GM18508 (cell line): ENCODE measurements around the gene KCTD16.

Experiments
- ATAC-seq: cut with Tn5 transposase; IDR thresholded peaks from one replicate; pipeline ENCODE4 v1.9.1; 2021; ENCODE audit warnings: moderate number of reproducible peaks; ENCODE audit not compliant: insufficient read depth, unreplicated experiment

KCTD16 gene

DNA sequence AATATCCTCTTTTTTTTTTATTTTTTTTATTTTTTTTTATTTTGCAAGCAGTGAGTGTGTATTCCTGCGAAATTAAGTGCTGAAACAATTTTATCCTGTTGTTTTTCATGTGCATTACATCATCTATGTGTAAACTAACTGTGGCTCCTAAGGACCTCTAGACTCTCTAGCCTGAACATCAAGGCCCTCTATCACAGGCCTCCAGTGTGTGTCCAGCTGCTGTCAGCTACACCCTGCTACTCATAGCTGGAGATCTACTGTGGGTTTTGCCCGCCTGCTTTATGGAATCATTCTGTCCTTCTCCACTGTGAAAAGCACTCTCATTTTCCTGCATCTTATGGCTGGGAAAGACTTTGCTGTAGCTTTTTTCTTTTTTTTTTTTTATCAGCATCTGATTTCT, 157.8 kb downstream of the KCTD16 start:
- ATAC-seq = no peak

DNA sequence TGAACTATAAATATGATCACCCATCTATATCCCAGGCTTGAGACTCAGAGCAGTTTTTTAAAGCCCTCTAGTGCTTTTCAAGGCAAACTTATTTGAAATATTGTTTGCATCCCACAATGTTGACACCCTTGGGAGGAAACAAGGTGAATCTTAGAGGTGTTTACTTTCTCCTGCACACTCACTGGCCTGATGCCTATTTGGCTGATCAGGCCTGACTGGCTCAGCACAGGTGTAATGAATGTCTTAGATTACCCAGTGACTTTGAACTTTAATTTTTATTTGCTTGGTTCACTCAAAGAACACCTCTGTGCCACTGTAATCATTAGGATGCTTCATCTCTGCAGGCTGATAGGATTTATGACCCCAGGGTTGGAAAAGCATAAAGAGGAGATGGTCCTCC, 158.3 kb downstream of the KCTD16 start:
- ATAC-seq = no peak

DNA sequence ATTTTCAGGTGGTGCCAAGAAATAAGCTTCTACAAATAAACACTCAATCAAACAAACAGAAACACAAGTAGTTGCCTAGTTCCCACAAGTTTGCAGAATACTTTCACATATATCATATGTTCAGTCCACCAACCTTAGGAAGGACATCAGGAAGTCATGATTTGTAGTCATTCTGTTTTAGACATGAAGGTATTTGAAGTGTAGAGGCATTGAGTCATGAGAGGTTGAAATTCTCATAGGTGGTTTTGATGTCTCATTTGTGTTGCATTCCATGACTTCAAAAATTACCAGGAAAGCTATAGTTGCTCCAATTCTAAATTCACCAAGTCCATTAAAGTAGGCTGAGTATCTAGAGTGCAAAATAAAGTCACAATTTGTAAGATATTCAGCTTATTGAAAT, 159.0 kb downstream of the KCTD16 start:
- ATAC-seq = no peak

DNA sequence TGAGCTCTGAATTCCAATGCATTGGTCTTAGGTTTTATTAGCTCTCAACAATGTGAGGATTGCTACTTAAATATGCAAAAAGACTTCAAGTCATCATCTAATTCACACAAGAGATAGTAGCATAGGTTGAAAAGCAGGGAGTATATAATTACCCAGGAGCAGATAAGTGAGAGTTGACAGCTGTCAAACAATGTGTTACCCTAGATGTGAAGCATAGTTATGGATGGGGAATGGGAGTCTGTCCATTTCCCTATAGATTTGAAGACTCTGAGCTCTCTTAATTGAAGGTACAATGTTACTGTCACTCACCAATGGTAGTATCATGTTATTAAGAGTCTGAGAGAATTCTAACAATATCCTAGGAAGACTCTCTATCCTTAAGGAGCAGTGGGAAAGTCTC, 160.7 kb downstream of the KCTD16 start:
- no peak for ATAC-seq

DNA sequence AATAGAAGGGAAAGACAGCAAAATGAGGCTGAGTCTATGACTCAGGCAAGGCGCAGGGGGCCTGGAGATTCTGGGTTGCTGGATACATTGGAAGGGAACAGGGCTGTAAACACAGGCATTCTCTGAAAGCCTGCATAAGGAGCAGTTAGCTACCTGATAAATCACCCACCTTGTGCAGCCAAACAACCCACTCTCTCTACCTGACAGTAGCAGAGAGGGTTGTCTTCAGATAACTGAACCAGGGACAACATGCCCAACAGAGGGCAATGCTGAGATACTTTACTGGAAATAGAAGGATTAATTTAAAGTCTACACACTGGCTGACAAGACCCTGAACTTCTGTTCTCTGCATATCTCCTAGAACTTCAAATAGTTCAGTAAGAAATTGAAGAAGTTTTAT, 161.6 kb downstream of the KCTD16 start:
- ATAC-seq = no peak

DNA sequence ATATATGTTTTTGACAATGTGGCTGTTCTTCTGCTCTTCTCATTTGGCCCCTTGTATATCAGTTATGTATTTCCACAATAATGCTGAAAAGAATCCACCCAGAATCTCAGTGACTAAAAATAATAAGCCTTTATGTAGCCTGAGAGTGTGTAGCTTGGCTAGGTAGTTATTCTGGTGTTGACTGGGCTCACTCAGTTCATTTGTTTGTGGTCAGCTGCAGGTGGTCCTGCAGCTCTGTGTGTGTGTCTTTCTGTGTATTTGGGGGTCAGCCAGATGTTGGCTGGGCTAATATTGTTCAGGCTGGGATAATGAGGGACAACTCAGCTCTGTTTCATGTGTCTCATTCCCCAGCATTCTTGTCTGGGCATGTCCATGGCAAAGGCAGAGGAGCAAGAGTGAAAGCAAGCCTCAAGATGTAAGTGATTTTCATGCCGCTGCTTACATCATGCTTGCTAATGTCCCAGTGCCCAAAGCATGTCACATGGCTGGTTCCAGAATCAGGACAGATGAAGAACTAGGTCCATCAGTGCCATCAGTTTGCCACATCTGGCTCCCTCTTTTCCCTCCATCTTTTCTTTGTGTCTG, 162.8 kb downstream of the KCTD16 start:
- peak; percentile 41 for ATAC-seq

DNA sequence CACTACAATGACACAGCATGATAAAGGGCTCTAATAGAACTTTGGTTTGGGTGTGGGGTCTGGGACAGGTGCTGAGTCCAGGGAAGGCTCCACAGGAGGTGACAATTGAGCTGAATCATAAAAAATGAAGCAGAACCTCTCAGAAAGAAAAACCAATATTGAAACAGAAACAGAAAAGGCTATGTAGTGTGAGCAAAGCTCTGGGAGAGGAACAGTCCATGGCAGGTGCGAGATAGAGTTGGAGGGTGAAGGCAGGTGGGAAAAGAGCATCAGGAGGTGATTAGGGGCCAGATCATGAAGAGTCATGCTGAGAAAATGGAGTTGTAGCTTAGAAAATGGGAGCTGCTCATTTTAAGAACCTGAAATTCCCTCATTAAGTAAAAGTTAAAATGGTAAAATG, 164.9 kb downstream of the KCTD16 start:
- peak; percentile 67 for ATAC-seq

DNA sequence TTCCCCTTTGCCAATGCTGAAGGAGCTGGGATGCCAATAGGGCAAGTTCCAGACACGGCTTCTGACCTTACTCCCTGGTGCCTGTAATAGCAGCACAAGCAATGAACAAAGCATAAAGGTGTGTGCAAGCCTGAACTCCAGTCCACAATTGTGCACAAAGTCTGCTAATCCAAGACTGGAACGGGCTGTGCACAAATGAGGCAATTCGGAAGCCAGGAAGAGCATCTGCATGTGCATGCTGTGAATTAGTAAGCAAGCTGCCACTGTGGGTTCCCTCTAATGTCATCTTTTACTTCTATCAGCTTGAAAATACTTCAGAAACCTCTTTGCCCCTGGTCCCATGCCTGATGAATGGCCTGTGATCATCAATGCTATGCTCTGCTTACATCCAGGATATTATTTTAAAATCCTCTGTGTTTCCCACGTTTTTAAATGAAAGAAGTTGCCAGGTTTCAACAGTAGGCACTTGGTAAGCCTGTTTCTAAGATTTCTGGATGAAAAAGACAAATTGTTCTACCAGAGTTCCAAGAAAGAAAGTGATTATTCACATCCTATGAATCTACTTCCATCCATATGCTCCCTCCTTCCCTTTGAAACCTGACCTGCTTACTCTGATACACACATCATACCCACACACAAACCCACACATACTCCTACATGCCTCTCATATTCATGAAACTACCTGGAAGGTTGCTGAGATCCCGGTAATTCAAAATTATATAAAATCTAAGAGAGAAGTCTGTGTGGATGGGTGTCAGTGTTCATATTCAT, 165.7 kb downstream of the KCTD16 start:
- ATAC-seq = no peak

DNA sequence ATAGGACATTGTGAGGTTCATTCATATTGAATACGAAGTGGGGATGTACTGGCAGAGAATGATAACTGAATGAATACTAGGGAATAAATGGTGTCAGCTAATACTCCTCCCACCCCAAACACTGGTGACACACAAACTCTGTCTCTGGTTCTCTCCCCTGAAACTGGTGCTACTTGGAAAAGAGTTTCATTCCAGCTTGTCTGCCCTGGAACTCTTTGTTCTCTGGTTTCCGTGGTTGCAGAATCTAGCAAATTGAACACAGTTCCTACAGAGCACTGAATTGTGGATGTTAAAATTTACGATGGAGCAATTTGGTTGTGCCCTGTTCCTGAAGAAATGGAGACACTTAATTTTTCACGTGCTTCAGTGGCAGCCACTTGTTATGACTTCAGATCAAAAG, 181.7 kb downstream of the KCTD16 start:
- ATAC-seq = no peak

DNA sequence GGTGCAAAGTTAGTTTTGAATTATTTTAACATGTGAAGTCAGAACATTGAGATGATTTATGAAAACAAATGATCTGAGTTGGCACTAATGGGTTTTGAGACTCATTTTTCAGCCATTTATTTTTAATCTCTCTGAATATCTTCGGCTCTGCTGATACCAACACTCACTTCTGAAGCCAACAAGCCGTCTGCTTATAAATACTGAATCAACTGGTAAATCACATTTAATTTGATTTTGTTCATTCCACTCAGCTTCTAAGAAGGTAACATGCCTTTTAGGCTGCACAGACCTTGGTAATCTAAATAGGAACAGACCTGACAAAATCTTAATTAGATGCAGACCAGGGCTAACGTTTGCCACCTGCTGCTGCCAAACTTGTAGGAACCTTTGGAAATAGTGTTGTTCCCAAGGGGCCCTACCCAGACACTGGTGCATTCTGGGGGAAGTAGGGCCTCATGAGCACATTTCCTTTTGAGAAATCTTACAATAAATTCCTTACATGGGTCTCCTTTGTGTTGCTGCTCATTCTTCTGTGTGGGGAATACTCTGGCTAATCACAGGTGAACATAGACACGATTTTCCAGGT, 182.2 kb downstream of the KCTD16 start:
- ATAC-seq = no peak

DNA sequence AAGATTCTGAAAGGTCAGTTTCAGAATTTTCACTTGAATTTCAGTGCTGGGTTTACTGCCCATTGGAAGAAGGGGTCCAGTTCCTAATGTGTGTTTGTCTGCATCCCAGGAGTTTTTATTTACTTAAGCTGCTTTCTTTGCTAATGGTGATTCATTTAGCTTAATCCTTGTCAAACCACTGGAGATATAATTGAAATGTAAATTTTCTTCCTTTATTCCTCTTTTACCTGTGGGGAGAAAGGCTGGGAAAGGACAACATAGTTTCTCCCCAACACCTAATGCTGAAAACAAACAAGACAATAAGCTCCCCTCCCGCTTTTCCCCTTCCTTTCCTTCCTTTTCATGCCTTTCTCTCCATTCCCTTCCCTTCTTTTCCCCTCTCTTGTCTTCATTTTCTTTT, 185.8 kb downstream of the KCTD16 start:
- no peak for ATAC-seq

DNA sequence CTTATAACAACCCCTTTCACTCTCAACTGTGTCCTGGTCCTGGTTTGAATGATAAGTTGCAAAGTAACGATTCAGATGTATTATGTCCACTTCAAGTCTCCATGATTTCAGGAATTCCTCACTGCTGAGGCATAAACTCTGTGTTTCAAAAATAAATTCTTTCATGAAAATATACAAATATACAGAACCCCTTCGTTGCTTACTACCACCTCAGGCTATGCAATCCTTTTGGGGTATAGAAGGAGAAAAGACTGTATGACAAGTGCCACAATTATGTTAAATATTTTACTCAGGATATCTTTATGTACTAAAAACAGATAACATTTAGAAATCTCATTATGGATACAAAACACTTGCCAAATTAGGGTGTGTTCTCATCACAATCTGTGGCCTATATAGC, 190.7 kb downstream of the KCTD16 start:
- ATAC-seq = no peak

DNA sequence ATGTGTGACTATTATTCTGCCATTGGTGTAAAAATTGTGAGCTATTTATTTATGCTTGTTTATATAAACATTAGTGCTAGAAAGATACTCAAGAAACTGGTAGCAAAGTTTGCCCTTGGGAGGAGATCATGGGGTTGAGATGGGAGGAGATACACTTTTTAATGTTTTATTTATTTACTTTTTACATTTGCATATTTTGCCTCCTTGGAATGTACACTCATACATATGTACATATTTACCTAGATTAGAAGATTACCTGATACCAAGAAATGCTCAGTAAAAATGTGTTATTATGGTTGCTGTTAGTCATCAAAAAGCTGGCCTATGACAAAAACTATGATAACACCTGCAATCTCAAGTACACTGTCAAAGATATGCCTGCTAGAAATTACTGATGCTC, 195.2 kb downstream of the KCTD16 start:
- no peak for ATAC-seq

DNA sequence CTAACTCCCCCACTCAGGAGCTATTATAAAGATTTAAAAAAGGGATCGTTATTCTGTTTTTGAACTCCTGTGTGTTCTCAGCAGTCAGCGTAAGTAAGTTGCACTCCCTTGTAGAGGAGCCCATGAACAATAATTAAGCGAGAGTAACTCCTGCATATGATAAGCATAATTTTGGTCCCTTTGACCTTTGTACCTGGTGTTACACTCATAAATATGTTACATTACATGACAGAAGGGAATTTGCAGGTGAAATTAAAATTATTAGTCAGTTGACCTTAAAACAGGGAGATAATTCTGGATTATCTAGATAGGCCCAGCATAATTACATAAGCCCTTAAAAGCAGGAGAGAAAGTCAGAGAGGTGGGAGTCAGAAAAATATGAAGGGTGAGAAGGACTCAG, 197.3 kb downstream of the KCTD16 start:
- ATAC-seq = no peak

DNA sequence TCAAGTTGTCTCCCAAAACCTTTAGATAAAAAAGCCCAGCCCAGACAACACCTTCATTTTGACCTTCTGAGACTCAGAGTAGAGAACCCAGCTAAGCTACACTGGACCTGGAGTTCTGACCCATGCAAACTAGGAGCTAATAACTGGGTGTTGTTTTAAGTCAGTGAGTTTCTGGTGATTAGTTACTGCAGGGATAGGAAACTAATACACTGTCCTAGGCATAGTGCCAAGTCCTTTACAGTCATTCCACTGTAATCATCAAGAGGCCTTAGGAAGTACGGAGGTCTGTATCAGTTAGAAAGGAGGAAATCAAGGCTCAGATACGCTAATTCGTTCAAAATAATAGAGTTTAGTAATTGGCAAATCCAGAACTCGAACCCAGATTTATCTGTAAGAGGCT, 197.9 kb downstream of the KCTD16 start:
- ATAC-seq = no peak

DNA sequence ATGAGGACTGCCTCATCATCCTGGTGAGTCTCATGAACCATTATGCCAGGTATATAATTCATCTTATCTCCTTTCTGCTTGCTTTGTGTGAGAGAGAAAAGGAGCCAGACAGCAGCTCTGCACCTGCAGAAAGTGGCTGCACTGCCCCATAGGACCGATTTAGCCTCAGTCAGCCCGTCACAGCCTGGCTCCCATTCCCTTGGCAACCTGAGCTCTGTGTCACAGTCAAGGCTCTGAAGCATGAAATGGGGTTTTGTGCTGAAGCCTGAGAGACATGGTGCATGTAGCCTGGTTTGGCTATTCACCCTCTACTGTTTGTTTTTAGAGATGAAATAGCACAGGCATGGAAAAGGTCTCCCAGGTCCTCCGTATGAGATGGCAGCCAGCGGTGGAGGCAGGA, 198.3 kb downstream of the KCTD16 start:
- no peak for ATAC-seq

DNA sequence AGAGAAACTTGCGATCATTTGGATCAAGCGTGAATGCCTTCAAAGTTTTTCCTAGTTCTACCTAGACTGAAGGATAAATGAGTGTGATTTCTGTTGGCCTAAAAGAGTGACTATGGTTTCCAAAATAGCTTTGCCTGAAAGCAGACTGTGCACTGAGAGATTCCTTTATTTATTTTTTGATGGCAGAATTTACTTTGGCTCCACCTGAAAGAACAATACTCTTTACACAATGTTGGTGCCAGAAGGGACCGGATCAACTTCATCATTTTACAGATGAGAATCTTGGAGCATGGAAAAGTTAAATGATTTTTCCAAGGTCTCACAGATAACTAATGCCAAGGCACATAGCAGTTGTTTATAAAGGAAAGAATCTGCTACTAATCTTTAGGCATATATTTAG, 199.6 kb downstream of the KCTD16 start:
- ATAC-seq = no peak

DNA sequence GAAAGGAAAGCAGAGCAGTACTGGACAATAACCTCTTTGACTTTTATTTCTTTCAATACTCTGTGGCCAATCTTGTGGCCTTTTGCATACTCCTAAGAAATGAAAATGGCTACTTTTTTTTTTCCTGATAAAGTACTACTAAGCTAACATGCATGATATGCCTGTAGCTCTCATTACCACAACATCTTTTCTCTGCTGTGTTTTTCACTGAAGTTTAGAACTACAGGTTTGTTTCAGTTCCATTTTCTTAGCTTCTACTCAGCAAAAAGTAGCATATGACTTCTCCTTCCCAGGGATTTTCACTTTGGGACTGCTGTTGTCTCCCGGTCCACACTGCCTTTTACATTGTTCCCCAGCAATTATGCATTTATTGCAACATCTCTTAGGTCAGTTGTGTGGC, 204.0 kb downstream of the KCTD16 start:
- ATAC-seq = no peak

DNA sequence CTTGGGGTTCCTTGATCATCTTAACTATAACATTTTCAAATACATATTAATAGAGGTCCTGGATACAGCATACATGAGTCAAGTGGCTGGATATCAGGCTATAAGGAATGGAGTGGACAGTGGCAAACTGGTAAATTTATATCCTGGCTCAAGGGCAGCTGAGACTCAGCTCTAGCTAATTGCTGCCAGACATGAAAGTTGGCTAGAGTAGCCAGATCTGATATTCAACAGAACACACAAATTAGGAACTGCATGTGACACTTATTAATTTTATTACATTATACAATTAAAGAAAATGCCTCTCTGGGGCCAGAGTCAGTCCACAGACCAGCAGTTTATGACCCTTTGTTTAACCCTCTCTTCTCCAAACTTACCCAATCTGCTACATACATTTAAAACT, 206.5 kb downstream of the KCTD16 start:
- no peak for ATAC-seq

DNA sequence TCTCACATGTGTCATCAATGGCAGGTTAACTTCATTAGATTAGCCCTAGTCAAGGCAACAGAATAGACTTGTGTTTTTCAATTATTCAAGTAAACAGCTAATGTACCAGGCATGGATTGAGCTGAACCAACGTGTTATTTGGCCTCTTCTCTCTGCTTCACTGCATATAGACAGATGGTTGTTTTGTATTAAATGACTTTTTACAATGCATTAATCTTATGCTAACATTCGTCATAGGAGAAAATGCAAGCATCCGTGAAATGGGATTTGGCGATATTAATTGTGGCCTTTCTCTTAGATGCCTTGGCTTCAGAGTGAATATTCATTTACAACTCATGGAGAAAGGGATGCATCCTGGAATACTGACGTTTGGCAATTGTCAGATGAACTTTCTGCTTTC, 208.0 kb downstream of the KCTD16 start:
- ATAC-seq = no peak

DNA sequence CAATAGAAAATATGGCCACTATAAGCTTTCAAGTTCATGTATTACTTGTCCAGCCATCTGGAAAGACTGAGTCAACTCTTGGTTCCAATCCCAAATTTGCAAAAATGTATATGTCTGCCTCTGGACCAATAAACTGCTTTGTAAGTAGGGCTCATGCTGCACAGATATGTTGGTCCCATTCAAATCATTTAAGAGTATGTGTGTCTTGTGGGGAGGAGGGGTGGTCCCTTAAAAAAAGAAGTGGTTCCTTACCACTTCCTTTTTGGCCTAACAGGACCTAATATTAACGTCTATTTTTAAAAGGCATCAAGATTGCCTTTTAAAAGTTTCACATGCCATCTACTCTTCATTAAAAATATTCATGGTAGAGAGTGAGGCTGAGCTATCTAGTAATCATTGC, 214.9 kb downstream of the KCTD16 start:
- ATAC-seq = no peak

DNA sequence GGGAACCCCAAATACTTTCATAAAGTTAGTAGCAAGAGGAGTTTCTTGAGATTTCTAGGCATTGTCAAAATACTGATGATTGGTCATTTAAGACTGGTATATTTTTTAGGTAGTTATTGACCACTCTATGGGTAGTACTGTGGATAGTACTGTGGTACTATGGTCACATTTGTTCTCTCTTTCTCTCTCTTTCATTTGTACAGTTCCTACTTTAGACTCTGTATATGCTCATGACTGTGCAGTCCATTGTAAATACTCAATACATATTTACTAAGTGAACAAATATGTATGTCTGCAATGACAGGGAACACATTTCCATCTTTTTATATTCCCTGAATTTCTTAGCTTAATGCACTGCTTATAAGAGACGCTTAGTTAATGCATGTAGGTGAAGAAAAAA, 215.6 kb downstream of the KCTD16 start:
- ATAC-seq = no peak
